Breast epithelium (tissue), 3 donors: Measurements from ENCODE around the gene CMTM4.

Experiments
- CTCF ChIP-seq, 3 donors: fragments of 450-650 bp; IDR thresholded peaks; one replicate each; pipeline ENCODE4 v1.5.1; 2016 to 2017; ENCODE audit warnings: antibody characterized with exemption in 3 of 3, mild to moderate bottlenecking in 3 of 3, moderate library complexity in 3 of 3
- POLR2A ChIP-seq: fragments of 450-650 bp; IDR thresholded peaks from one replicate; pipeline ENCODE4 v1.6.1; 2016; ENCODE audit warnings: antibody characterized with exemption, mild to moderate bottlenecking, moderate library complexity

GRCh38 chr16:66634527-66635196 lies 61.9 kb downstream of the CMTM4 start:
- TF ChIP-seq POLR2A (no peak), CTCF (IDR thresholded peaks at IDR 0.05) (no peak)
